ENCODE results near the gene RSBN1L. TPM values are rescaled to one million over a fixed set of nuclear protein-coding genes. Genes with fewer than 3 reads are reported as not detected.

RSBN1L gene
- total and polyA plus RNA-seq, 2 of the 8 experiments (the other 6 are each of a cell fraction or from before 2014, with no cell fraction given): 4.1 to 22.1 TPM

DNA sequence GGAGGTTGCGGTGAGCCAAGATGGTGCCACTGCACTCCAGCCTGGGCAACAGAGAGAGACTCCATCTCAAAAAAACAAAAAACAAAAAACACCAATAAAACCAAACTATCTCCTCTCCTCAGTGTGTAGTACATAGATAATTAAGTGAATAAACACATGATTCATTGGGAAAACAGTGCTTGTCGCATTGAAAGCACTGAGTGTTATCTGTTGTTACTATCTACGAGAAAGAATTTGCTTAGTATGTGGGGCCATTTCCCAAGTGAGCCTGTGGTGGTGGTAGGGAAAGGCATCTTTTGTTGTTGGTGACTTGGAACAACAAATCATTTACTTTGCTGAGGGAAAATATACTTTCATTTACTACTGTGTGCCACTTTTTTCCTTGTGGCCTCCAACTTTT lies 42.6 kb downstream of the RSBN1L start (continued):
- TF ChIP-seq, protein P1, sequence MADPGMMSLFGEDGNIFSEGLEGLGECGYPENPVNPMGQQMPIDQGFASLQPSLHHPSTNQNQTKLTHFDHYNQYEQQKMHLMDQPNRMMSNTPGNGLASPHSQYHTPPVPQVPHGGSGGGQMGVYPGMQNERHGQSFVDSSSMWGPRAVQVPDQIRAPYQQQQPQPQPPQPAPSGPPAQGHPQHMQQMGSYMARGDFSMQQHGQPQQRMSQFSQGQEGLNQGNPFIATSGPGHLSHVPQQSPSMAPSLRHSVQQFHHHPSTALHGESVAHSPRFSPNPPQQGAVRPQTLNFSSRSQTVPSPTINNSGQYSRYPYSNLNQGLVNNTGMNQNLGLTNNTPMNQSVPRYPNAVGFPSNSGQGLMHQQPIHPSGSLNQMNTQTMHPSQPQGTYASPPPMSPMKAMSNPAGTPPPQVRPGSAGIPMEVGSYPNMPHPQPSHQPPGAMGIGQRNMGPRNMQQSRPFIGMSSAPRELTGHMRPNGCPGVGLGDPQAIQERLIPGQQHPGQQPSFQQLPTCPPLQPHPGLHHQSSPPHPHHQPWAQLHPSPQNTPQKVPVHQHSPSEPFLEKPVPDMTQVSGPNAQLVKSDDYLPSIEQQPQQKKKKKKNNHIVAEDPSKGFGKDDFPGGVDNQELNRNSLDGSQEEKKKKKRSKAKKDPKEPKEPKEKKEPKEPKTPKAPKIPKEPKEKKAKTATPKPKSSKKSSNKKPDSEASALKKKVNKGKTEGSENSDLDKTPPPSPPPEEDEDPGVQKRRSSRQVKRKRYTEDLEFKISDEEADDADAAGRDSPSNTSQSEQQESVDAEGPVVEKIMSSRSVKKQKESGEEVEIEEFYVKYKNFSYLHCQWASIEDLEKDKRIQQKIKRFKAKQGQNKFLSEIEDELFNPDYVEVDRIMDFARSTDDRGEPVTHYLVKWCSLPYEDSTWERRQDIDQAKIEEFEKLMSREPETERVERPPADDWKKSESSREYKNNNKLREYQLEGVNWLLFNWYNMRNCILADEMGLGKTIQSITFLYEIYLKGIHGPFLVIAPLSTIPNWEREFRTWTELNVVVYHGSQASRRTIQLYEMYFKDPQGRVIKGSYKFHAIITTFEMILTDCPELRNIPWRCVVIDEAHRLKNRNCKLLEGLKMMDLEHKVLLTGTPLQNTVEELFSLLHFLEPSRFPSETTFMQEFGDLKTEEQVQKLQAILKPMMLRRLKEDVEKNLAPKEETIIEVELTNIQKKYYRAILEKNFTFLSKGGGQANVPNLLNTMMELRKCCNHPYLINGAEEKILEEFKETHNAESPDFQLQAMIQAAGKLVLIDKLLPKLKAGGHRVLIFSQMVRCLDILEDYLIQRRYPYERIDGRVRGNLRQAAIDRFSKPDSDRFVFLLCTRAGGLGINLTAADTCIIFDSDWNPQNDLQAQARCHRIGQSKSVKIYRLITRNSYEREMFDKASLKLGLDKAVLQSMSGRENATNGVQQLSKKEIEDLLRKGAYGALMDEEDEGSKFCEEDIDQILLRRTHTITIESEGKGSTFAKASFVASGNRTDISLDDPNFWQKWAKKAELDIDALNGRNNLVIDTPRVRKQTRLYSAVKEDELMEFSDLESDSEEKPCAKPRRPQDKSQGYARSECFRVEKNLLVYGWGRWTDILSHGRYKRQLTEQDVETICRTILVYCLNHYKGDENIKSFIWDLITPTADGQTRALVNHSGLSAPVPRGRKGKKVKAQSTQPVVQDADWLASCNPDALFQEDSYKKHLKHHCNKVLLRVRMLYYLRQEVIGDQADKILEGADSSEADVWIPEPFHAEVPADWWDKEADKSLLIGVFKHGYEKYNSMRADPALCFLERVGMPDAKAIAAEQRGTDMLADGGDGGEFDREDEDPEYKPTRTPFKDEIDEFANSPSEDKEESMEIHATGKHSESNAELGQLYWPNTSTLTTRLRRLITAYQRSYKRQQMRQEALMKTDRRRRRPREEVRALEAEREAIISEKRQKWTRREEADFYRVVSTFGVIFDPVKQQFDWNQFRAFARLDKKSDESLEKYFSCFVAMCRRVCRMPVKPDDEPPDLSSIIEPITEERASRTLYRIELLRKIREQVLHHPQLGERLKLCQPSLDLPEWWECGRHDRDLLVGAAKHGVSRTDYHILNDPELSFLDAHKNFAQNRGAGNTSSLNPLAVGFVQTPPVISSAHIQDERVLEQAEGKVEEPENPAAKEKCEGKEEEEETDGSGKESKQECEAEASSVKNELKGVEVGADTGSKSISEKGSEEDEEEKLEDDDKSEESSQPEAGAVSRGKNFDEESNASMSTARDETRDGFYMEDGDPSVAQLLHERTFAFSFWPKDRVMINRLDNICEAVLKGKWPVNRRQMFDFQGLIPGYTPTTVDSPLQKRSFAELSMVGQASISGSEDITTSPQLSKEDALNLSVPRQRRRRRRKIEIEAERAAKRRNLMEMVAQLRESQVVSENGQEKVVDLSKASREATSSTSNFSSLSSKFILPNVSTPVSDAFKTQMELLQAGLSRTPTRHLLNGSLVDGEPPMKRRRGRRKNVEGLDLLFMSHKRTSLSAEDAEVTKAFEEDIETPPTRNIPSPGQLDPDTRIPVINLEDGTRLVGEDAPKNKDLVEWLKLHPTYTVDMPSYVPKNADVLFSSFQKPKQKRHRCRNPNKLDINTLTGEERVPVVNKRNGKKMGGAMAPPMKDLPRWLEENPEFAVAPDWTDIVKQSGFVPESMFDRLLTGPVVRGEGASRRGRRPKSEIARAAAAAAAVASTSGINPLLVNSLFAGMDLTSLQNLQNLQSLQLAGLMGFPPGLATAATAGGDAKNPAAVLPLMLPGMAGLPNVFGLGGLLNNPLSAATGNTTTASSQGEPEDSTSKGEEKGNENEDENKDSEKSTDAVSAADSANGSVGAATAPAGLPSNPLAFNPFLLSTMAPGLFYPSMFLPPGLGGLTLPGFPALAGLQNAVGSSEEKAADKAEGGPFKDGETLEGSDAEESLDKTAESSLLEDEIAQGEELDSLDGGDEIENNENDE (IDR thresholded peaks at IDR 0.05; ENCODE audit: insufficient replicate concordance, low read length): no peak

All from H1 (cell line).